ENCODE data around the gene RIPPLY1. TPM values are rescaled to one million over a fixed set of nuclear protein-coding genes. Genes with fewer than 3 reads are reported as not detected.

The RIPPLY1 gene
- total RNA-seq = not detected

GRCh38 chrX:106903291-106903824 is at the start of gene RIPPLY1:
Gene RIPPLY1 (minus strand): TSS chrX:106903341. CDS start chrX:106903287, 54 bp downstream.
- 85 to 86% methylated on average over 1 of the region's 1 CpG for WGBS, 2 donors
- DNase-seq (ENCODE audit: low spot score in 2 of 2) = no peak
- intact Hi-C loops (cut with DNase I; ENCODE audit: low total_unique reads) = no loop called here
- H3K4me3 ChIP-seq (ENCODE audit: low read depth, poor library complexity, severe bottlenecking) = no peak within 1 kb of the TSS
- TF ChIP-seq POLR2A (IDR thresholded peaks at IDR 0.05) (no peak), CTCF (IDR thresholded peaks at IDR 0.05) (no peak)

- intact Hi-C loops (cut with DNase I; ENCODE audit: low total_unique reads) = no loop called here
- WGBS, 2 donors = 70 to 90% methylated on average over 2 of the region's 2 CpGs
- TF ChIP-seq CTCF (IDR thresholded peaks at IDR 0.05) = no peak
- no peak for TF ChIP-seq POLR2A (IDR thresholded peaks at IDR 0.05)
- DNase-seq (ENCODE audit: low spot score in 2 of 2) = no peak
- no peak overlapping the region for H3K4me3 ChIP-seq (ENCODE audit: low read depth, poor library complexity, severe bottlenecking)
Observed at GRCh38 chrX:106952538-106952937, 49.4 kb upstream of the RIPPLY1 start.

- intact Hi-C loops (cut with DNase I; ENCODE audit: low total_unique reads) = no loop called here
- TF ChIP-seq POLR2A (IDR thresholded peaks at IDR 0.05) (no peak), CTCF (IDR thresholded peaks at IDR 0.05) (no peak)
- no peak overlapping the region for H3K4me3 ChIP-seq (ENCODE audit: low read depth, poor library complexity, severe bottlenecking)
- no peak for DNase-seq (ENCODE audit: low spot score in 2 of 2)
- WGBS, 2 donors = 73 to 93% methylated on average over 3 of the region's 3 CpGs
Observed at GRCh38 chrX:106952089-106952488, 48.9 kb upstream of the RIPPLY1 start.

- DNase-seq (ENCODE audit: low spot score in 2 of 2) = no peak
- no peak overlapping the region for H3K4me3 ChIP-seq (ENCODE audit: low read depth, poor library complexity, severe bottlenecking)
- intact Hi-C loops (cut with DNase I; ENCODE audit: low total_unique reads) = no loop called here
- 89 to 94% methylated on average over 5 to 6 of the region's 6 CpGs for WGBS, 2 donors
- TF ChIP-seq POLR2A (IDR thresholded peaks at IDR 0.05) (no peak), CTCF (IDR thresholded peaks at IDR 0.05) (no peak)
Observed at GRCh38 chrX:106951230-106951629, 48.1 kb upstream of the RIPPLY1 start.

GRCh38 chrX:106950381-106950780 is 47.2 kb upstream of the RIPPLY1 start:
- WGBS, 2 donors = 64 to 77% methylated on average over 2 of the region's 2 CpGs
- DNase-seq (ENCODE audit: low spot score in 2 of 2) = no peak
- TF ChIP-seq POLR2A (IDR thresholded peaks at IDR 0.05) = no peak
- TF ChIP-seq CTCF (IDR thresholded peaks at IDR 0.05) = no peak
- H3K4me3 ChIP-seq (ENCODE audit: low read depth, poor library complexity, severe bottlenecking) = no peak overlapping the region
- intact Hi-C loops (cut with DNase I; ENCODE audit: low total_unique reads) = no loop called here

GRCh38 chrX:106949366-106949765 is 46.2 kb upstream of the RIPPLY1 start:
- intact Hi-C loops (cut with DNase I; ENCODE audit: low total_unique reads) = no loop called here
- TF ChIP-seq CTCF (IDR thresholded peaks at IDR 0.05) = no peak
- no peak for TF ChIP-seq POLR2A (IDR thresholded peaks at IDR 0.05)
- no peak overlapping the region for H3K4me3 ChIP-seq (ENCODE audit: low read depth, poor library complexity, severe bottlenecking)
- DNase-seq (ENCODE audit: low spot score in 2 of 2) = no peak
- WGBS, 2 donors = 72 to 87% methylated on average over 1 of the region's 1 CpG

All from lower leg skin (tissue), 4 donors.